ENCODE data around the gene KIRREL2. TPM values are rescaled to one million over a fixed set of nuclear protein-coding genes. Genes with fewer than 3 reads are reported as not detected.

KIRREL2 gene
- polyA plus RNA-seq, 1 donor from 2014 or later: not detected

DNA sequence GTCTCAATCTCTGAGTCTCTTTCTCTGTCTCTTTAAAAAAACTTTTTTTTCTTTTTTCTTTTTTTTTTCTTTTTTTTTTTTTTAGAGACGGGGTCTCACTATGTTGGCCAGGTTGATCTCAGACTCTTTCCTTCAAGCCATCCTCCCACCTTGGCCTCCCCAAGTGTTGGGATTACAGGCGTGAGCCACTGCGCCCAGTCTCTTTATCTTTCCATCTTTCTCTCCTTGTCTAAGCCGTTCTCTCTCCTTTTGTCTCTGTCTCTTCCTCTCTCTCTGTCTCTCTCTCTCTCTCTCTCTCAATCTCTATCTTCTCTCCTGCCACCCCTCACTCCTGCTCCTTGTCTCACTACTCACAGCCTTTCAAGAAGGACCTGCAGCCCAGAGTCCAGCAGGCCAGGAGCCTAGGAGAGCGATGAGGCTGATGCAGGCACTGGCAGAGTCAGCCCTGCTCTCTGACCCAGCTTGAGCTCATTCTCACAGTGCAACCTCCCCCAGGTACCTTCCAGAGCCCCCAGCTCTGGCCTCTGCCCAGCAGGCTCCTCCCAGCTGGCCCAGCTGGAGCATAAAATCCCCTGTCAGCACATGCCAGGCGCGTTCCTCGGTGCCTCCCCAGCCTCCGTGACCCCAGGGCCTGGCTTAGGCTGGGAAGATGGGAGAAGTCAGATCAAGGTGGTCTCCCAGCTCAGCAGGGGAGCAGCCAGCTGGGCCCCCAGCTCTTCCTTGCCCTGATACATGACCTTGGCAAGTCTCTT lies 4.5 kb upstream of the KIRREL2 start, which contains the start of gene NPHS1:
NPHS1 (minus strand) TSS at position 476 of the 752 bp plus-strand sequence. CDS start 667 bp downstream, outside the sequence.
- H3K9me3 Mint-ChIP-seq: peaks cover 0 to 3% (median 0%) of the 10 kb centered on the region in 3 donors
- H3K27ac Mint-ChIP-seq: peak within 1 kb of the TSS in 1 of 3 donors; percentile 31
- peaks cover 34% of the 10 kb centered on the region for H3K27me3 Mint-ChIP-seq
- peaks cover 0 to 4% (median 3%) of the 10 kb centered on the region in 3 donors for H3K4me1 Mint-ChIP-seq
- H3K36me3 Mint-ChIP-seq: no peaks in the 10 kb centered on the region
- H3K4me3 Mint-ChIP-seq: no peak within 1 kb of the TSS

DNA sequence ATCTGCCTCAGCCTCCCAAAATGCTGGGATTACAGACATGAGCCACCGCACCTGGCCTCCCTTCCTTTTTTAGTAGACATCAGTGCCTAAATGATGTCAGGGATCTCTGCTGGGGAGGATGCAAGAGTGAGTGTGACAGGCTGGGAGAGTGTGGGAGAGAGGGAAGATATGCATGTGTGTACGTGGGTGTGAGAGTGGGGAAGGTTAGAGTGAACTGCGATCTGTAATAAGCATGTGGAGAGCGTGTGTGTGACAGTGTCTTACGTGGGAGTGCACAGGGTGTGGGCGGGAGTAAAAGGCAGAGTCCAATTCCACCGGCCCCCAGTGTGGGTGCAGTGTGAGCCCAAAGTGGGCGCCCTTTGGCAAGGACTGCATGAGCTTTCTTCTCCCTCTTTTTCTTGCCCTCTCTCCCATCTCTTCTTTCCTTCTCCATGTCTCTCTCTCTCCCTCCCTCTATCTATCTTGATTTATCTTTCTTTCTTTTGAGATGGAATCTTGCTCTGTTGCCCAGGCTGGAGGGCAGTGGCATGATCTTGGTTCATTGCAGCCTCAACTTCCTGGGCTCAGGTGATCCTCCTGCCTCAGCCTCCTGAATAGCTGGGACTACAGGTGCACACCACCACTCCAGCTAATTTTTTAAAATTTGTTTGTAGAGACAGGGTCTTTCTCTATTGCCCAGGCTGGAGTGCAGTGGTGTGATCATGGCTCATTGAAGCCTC lies 3.5 kb upstream of the KIRREL2 start:
- H3K4me1 Mint-ChIP-seq: peaks cover 3 to 9% (median 4%) of the 10 kb centered on the region in 3 donors
- H3K4me3 Mint-ChIP-seq: no peak overlapping the region
- H3K27me3 Mint-ChIP-seq: peaks cover 39% of the 10 kb centered on the region
- no peaks in the 10 kb centered on the region for H3K36me3 Mint-ChIP-seq
- H3K9me3 Mint-ChIP-seq: peaks cover 0 to 3% (median 0%) of the 10 kb centered on the region in 3 donors
- H3K27ac Mint-ChIP-seq: no peak overlapping the region

DNA sequence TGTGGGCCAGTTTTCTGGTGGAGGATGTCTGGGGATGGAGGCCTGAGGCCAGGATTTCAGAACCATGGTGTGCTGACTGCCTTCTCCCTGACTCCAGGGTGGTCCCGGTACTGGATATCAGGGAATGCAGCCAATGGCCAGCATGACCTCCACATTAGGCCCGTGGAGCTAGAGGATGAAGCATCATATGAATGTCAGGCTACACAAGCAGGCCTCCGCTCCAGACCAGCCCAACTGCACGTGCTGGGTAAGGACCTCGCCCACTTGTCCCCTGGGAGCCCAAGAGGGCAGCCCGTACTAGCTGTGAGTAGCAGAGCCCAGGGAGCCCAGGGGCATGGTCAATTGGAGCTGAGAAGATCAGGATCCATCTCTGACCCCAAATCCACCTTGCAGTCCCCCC lies 1.6 kb downstream of the KIRREL2 start:
- Mint-ChIP-seq H3K4me1 (peaks cover 0 to 9% (median 4%) of the 10 kb centered on the region in 3 donors), H3K36me3 (peaks cover 2% of the 10 kb centered on the region), H3K4me3 (peak overlapping the region in 1 of 4 donors; percentile 28), H3K27me3 (peaks cover 65% of the 10 kb centered on the region), H3K9me3 (peaks cover 0 to 2% (median 0%) of the 10 kb centered on the region in 3 donors), H3K27ac (no peak overlapping the region)

DNA sequence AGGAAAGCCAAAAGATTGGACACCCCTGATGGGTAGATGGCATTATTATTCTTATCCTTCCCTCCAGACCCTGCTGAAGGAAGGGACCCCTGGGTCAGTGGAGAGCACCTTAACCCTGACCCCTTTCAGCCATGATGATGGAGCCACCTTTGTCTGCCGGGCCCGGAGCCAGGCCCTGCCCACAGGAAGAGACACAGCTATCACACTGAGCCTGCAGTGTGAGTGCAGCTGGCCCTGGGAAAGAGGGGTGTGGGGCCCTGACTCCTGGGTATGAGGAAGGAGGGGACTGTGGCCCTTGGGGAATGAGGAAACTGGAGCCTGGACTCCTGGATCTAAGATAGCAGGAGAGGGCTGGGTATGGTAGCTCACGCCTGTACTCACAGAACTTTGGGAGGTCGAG lies 2.7 kb downstream of the KIRREL2 start:
- H3K27me3 Mint-ChIP-seq: peaks cover 63% of the 10 kb centered on the region
- H3K36me3 Mint-ChIP-seq: peaks cover 2% of the 10 kb centered on the region
- H3K4me1 Mint-ChIP-seq: peaks cover 0 to 9% (median 4%) of the 10 kb centered on the region in 3 donors
- no peak overlapping the region for H3K27ac Mint-ChIP-seq
- no peak overlapping the region for H3K4me3 Mint-ChIP-seq
- no peaks in the 10 kb centered on the region for H3K9me3 Mint-ChIP-seq

DNA sequence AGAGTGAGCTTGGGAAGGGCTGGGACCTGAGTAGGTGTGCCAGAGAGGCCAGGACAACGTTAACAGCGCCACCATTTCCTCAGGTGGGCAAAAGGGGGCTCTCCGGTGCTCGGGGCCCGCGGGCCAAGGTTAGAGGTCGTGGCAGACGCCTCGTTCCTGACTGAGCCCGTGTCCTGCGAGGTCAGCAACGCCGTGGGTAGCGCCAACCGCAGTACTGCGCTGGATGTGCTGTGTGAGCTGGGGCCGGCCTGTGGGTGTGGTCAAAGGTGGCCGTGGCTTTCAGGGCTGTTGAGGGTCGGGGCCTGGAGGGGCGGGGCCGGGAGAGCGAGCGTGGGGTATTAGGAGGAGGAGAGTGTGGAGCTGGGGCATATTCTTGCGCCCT lies 3.7 kb downstream of the KIRREL2 start:
- peaks cover 2% of the 10 kb centered on the region for H3K36me3 Mint-ChIP-seq

DNA sequence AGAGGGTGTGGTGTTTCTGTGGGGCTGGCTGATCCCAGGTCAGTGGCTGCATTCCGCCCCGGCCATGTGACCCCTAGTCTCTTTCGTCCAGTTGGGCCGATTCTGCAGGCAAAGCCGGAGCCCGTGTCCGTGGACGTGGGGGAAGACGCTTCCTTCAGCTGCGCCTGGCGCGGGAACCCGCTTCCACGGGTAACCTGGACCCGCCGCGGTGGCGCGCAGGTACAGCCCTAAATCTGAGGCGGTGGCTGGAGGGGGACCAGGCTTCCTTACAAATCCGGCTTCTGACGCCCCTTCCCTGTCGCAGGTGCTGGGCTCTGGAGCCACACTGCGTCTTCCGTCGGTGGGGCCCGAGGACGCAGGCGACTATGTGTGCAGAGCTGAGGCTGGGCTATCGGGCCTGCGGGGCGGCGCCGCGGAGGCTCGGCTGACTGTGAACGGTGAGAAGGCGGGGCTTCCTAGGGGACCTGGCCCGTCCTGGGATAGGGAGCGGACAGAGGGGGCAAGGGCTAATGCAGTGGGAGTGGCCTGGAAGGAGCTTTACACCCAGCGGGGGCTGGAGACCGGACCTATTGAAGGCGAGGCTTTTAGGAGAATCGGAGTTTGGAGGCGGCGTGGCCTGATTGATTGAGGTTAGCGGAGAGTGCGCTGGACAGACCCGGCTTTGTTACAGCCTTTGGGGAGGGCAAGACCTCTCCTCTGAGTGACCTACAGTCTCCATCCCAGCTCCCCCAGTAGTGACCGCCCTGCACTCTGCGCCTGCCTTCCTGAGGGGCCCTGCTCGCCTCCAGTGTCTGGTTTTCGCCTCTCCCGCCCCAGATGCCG lies 4.3 kb downstream of the KIRREL2 start:
- Mint-ChIP-seq H3K27me3 (peaks cover 57% of the 10 kb centered on the region), H3K4me1 (peaks cover 0 to 7% (median 4%) of the 10 kb centered on the region in 3 donors), H3K27ac (peak overlapping the region in 1 of 3 donors; percentile 83), H3K9me3 (peaks cover 0 to 2% (median 0%) of the 10 kb centered on the region in 3 donors), H3K36me3 (peaks cover 2% of the 10 kb centered on the region), H3K4me3 (no peak overlapping the region)

More for the DNA sequence above, 3.7 kb downstream of the KIRREL2 start:
- Mint-ChIP-seq H3K4me3 (peak overlapping the region in 1 of 4 donors; percentile 80), H3K4me1 (peaks cover 0 to 7% (median 4%) of the 10 kb centered on the region in 3 donors), H3K9me3 (peaks cover 0 to 1% (median 0%) of the 10 kb centered on the region in 3 donors), H3K27ac (no peak overlapping the region), H3K27me3 (peaks cover 56% of the 10 kb centered on the region)

DNA sequence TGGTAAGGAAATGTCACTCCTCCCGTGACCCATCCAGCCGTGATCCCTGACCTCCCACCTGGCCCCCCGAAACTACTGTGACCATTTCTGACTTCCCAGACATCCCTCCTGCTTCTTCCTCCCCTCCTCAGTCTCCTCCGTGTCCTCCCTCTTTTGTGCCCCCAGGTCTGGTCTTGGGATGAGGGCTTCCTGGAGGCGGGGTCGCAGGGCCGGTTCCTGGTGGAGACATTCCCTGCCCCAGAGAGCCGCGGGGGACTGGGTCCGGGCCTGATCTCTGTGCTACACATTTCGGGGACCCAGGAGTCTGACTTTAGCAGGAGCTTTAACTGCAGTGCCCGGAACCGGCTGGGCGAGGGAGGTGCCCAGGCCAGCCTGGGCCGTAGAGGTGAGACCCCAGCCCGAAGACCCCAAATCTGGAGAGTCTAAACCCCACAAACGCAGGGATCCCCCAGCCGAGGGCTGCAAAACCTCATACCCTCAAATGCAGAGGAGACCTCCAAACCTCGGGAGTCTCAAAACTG lies 5.0 kb downstream of the KIRREL2 start:
- H3K27me3 Mint-ChIP-seq: peaks cover 61% of the 10 kb centered on the region

DNA sequence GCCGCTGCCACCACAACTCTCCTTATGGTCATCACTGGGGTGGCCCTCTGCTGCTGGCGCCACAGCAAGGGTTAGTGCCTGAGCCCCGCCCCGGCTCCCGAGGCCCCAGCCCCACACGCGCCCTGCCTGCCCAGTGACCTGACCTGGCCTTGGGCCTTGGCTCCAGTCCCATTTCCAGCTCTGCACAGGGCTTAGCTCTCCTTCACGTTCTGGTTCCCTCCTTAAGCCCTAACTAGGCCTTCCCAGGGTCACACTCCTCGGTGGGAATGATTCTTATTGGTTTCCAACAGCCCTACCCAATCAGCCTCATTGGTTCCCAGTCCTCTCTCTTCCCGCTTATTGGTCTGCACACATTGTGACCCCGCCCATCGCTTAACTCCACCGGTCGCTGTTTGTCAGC lies 5.8 kb downstream of the KIRREL2 start:
- H3K27me3 Mint-ChIP-seq: peaks cover 55% of the 10 kb centered on the region
- no peak overlapping the region for H3K27ac Mint-ChIP-seq
- peaks cover 0 to 3% (median 0%) of the 10 kb centered on the region in 3 donors for H3K9me3 Mint-ChIP-seq
- no peak overlapping the region for H3K4me3 Mint-ChIP-seq
- H3K36me3 Mint-ChIP-seq: peaks cover 2% of the 10 kb centered on the region
- peaks cover 0 to 2% (median 2%) of the 10 kb centered on the region in 3 donors for H3K4me1 Mint-ChIP-seq

More for the DNA sequence above, 5.0 kb downstream of the KIRREL2 start:
- peaks cover 2% of the 10 kb centered on the region for H3K36me3 Mint-ChIP-seq
- peaks cover 0 to 2% (median 0%) of the 10 kb centered on the region in 3 donors for H3K9me3 Mint-ChIP-seq
- H3K4me3 Mint-ChIP-seq: no peak overlapping the region
- H3K27ac Mint-ChIP-seq: no peak overlapping the region
- peaks cover 0 to 7% (median 4%) of the 10 kb centered on the region in 3 donors for H3K4me1 Mint-ChIP-seq

DNA sequence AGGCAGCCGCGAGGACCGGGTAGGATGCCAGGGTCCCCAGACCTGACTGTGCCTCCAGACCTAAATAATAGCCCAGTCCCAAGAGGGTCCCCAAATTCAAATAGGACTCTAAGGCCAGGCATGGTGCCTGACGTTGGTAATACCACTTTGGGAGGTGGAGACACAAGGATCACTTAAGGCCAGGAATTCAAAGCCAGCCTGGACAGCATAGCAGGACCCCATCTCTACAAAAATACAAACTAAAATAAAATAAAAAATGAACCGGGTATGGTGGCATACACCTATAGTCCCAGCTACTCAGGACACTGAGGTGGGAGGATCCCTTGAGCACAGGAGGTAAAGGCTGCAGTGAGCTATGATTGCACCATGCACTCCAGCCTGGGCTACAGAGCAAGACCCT lies 6.3 kb downstream of the KIRREL2 start:
- Mint-ChIP-seq H3K9me3 (peaks cover 0 to 4% (median 0%) of the 10 kb centered on the region in 3 donors), H3K4me1 (no peaks in the 10 kb centered on the region), H3K27ac (no peak overlapping the region), H3K36me3 (peaks cover 2% of the 10 kb centered on the region), H3K27me3 (peaks cover 55% of the 10 kb centered on the region), H3K4me3 (no peak overlapping the region)

DNA sequence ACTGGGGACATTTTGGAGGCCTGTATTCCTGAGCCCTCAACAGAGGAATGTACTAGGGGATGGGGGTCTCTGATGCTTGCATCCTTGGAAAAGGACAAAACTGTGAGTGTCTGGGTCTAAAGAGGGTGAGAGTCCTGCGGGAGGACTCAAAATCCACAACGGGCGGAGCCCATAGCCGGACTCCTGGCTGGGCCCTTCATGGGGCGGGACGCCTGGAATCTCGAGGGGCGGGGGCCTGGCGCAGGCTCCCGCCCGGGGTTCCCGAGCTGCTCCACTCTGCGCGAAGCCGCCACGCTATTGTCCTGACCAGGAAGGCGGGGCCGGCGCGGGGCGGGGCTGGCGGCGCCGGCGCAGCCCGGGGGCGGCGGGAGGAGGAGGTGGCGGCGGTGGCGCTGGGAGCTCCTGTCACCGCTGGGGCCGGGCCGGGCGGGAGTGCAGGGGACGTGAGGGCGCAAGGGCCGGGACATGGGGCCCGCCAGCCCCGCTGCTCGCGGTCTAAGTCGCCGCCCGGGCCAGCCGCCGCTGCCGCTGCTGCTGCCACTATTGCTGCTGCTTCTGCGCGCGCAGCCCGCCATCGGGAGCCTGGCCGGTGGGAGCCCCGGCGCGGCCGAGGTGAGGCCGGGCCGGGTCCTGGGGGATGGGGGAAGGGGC lies 11.6 kb downstream of the KIRREL2 start, which contains the start of gene APLP1:
APLP1 (plus strand) TSS at position 403 of the 651 bp plus-strand sequence; CDS start at position 466, 63 bp downstream.
- Mint-ChIP-seq H3K27ac (peak within 1 kb of the TSS in 1 of 3 donors; percentile 47), H3K4me3 (peak within 1 kb of the TSS in 3 of 4 donors; percentile 48 to 88 (median 83)), H3K9me3 (peaks cover 0 to 7% (median 0%) of the 10 kb centered on the region in 3 donors), H3K36me3 (peaks cover 3% of the 10 kb centered on the region), H3K4me1 (peaks cover 6 to 11% (median 9%) of the 10 kb centered on the region in 3 donors), H3K27me3 (peaks cover 42% of the 10 kb centered on the region)

DNA sequence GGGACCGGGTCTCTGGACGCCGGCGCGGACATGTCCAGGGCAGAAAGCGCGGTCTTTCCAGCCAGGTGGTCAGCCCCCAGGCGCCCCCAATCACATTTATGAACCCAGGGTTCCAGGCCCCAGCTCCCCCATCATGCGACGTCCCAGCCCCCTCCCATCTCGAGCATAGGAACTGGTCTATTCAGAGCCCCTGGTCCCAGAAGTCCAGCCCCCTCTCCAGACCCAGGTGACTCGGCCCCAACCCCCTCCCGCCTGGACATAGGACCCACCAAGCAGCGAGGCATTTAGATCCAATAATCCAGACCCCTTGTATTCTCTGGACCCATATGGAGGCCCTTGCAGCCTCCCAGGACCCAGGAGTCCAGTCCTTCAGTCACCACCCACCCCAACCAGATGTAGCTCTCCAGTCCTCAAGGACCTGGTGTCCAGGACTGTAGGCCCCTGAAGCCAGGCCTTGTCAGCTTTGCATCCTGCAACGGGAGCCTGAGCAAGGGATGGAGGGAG lies 12.2 kb downstream of the KIRREL2 start:
- Mint-ChIP-seq H3K4me1 (peaks cover 6 to 11% (median 9%) of the 10 kb centered on the region in 3 donors), H3K9me3 (peaks cover 0 to 7% (median 0%) of the 10 kb centered on the region in 3 donors), H3K27ac (no peak overlapping the region), H3K36me3 (peaks cover 3% of the 10 kb centered on the region), H3K4me3 (peak overlapping the region in 3 of 4 donors; percentile 48 to 88 (median 82)), H3K27me3 (peaks cover 40% of the 10 kb centered on the region)

DNA sequence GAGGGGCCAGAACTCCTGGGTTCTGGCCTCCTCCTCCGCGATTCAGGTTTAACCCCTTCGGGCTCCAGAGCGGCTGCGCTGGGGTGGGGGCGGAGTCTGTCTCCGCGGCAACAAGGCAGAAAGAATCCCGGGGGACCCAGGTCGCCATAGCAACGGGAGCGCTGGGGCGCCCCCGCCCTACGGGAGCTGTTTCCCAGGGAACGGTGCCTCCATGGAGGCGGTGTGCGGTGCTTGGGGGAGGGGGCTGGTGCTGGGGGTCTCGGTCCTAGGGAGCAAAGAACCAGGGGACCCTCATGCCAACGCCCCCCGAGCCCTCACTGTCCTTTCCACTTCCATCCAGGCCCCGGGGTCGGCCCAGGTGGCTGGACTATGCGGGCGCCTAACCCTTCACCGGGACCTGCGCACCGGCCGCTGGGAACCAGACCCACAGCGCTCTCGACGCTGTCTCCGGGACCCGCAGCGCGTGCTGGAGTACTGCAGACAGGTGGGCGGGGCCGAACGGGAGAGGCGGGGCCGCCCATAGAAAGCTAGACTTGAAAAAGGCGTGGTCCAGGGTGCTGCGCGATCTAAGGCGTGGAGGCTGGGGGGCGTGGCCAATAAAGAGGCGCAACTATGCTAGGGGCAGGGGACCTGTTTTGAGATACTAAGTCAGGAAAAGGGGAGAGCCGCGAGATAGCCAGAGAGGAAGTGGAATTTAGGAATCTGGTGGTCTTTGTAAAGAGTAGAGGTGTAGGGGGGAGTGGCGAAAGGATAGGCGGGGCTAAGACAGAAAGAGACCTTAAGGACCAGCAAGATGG lies 12.8 kb downstream of the KIRREL2 start:
- peaks cover 3% of the 10 kb centered on the region for H3K36me3 Mint-ChIP-seq
- H3K27ac Mint-ChIP-seq: peak overlapping the region in 1 of 3 donors; percentile 40
- H3K9me3 Mint-ChIP-seq: peaks cover 0 to 7% (median 0%) of the 10 kb centered on the region in 3 donors
- peak overlapping the region; percentile 11 to 90 (median 68) for H3K4me3 Mint-ChIP-seq
- peaks cover 6 to 11% (median 9%) of the 10 kb centered on the region in 3 donors for H3K4me1 Mint-ChIP-seq
- peaks cover 40% of the 10 kb centered on the region for H3K27me3 Mint-ChIP-seq

Data from IgD-negative memory B cell (primary cell).